NCI-H1694 (cell line): Measurements from ENCODE around the gene SULT1B1.
"Not testable (repeated sequence)": the region's sequence is repeated elsewhere in the genome, so short reads cannot be mapped to it uniquely, and the experiment has no call there.

Experiments used
- DNase-seq: peaks from one replicate; lab custom pipeline; 2025; lab: John Stamatoyannopoulos, UW

The SULT1B1 gene

GRCh38 chr4:69760455-69760854, at the start of gene SULT1B1:
TSS of gene SULT1B1 (minus strand) at chr4:69760620. CDS start at chr4:69755217, 5,403 bp downstream.
- no peak for DNase-seq

- DNase-seq: no peak
Measured at GRCh38 chr4:69800599-69800998, 40.2 kb upstream of the SULT1B1 start.

- no peak for DNase-seq
Measured at GRCh38 chr4:69799337-69799736, 38.9 kb upstream of the SULT1B1 start.

DNA sequence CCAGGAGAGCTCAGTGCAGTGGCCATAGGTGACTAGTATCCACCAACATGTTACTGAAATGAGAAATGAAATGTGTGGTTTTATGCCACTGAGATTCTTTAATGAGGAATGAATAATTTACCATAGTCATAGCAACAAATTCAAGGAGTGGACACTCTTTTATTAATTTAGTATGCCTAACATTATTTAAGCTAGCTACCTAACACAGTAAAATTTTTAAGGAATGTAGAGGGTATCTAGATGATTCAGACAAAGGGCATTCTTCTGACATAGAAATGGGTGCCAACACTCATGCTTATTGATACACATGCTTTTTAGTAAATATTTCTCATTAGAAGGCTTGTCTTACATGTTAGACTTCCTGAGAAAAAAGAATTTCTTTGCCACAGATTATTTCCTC, 33.3 kb upstream of the SULT1B1 start:
- DNase-seq: no peak

DNA sequence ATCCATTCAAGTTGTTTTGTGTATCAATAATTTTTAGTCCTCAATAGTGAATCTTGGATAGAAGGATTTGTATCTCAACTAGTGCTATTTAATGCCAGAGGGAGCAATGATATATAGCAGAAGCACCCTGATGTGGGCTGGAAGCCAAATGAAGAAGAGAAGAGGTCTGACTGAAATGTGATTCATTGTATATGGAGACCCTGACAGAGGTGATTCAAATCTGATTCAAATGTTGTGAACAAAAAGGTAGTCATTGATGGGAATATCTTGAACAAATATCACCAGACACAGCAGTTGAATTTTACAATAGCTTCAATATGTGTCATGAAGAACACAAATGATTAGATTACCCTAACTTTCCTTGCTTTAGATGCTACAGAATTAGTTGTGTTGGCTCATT, 27.5 kb upstream of the SULT1B1 start:
- DNase-seq: no peak

DNA sequence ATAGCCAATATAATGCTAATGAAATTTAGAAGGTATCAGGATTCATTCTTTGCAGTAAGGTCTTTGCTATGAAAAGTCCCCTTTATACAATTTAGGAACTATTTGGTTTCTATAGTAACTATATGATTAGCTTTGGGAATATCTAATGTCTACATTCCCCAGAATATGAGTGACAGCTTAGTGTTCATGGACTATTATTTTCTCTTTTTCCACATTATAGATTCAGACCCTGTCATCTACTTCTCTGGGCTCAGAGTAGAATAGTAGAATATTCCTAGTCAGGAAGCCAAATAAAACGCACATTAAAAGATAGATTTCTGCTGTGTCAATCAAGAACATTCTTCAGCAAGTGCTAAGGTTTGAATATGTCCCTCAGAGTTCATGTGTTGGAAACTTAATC, 26.1 kb upstream of the SULT1B1 start:
- DNase-seq: no peak

GRCh38 chr4:69785211-69785831, 24.9 kb upstream of the SULT1B1 start:
- DNase-seq: no peak

GRCh38 chr4:69782651-69783310, 22.4 kb upstream of the SULT1B1 start:
- DNase-seq: no peak

DNA sequence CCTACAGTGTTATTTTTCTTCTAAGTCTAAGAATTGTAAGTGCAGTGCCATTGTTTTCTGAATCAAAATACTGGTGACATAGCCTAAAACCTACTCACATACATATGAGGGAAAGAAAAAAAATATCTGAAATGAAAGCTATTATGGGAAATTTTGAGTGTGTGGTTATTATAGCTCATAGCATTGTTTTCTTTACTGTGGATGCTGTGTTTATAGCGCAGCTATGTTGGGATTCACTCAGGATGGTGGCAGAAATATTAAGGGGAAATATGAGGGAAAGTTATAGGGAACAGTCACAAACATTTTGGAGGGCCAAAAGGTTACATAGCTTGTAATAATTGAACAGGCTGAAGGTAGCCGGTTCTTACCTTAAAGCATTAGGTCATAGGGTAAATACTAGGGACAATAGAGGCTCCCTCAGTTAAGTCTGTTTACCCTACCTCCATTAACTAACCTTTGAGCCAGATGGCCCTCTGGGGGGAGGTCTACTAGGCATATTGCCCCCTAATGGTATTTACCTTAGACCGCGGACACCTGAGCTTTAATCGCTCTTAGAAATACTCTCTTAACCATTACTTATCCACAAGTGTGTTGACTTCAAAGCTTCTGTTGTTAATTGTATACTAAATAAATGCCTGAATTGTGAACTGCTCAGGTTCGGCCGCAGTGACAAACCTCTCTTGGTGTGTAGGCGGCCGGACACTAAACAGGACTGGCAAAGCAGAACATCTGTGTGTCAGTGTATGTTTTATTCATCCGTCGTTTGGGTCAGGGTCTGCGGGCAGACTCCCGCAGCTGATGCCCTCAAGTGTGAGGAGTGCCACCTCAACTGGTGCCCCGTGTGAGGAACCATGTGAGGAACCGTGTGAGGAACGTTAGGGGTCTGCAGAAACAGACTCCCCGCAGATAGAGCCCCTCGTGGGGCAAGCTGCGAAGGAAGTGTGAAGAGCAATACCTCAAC, 21.3 kb upstream of the SULT1B1 start:
- no peak for DNase-seq

GRCh38 chr4:69780141-69780540, 19.7 kb upstream of the SULT1B1 start:
- no peak for DNase-seq

GRCh38 chr4:69776696-69777095, 16.3 kb upstream of the SULT1B1 start:
- no peak for DNase-seq

GRCh38 chr4:69775321-69775867, 15.0 kb upstream of the SULT1B1 start:
- DNase-seq: no peak

DNA sequence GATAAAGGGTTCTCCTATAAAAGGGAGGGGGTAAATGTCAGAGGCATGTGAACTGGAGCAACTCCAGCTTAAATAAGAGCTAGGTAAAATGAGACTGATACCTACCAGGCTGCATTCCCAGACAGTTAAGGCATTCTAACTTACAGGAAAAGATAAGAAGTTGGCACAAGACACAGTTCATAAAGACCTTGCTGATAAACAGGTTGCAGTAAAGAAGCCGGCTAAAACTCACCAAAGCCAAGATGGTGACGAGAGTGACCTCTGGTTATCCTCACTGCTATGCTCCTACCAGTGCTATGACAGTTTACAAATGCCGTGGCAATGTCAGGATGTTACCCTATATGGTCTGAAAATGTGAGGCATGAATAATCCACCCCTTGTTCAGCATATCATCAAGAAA, 13.1 kb upstream of the SULT1B1 start:
- no peak for DNase-seq

GRCh38 chr4:69768554-69768953, 8.1 kb upstream of the SULT1B1 start:
- DNase-seq: not testable (repeated sequence)

GRCh38 chr4:69765751-69766150, 5.3 kb upstream of the SULT1B1 start:
- no peak for DNase-seq

GRCh38 chr4:69764311-69764710, 3.9 kb upstream of the SULT1B1 start:
- no peak for DNase-seq

- no peak for DNase-seq
Measured at GRCh38 chr4:69763233-69763632, 2.8 kb upstream of the SULT1B1 start.

- DNase-seq: no peak
Measured at GRCh38 chr4:69759189-69759604, 1.2 kb downstream of the SULT1B1 start.

- DNase-seq: no peak
Measured at GRCh38 chr4:69757464-69757863, 3.0 kb downstream of the SULT1B1 start.

- no peak for DNase-seq
Measured at GRCh38 chr4:69754926-69755580, 5.4 kb downstream of the SULT1B1 start.

DNA sequence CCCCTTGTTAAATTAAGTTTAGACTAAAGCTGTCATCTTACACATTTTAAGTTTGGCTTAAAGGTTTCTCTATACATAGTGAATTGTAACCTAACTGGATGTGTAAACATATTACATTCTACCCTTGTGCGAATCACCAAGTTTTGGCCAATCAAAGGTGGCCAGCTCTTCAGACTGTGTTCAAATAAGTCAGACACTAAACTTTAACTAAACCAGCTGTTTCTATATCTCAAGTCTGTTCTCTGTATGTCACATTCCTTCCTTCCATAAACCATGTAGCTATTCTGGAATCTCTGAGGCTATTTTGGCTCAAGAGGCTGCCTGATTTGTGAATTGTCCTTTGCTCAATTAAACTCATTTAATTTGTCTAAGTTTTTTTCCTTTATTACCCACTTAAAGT, 6.7 kb downstream of the SULT1B1 start:
- DNase-seq: no peak

DNA sequence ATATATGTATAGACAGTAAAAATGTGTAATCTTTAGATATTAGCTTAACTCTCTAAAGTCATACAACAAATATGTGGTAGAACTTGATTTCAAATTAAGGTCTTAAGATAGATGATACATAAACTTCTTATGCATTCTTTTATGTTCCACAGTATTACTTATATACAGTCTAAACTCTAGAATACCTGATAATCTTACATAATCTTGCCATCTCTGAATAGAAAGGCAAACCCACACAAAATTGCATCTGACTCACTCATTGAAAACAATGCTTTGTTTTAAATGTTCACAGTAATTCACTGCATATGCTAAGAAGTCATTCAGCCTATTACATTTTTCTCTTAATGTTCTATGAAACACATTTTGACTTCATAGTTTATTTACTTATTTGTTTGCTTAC, 10.1 kb downstream of the SULT1B1 start:
- no peak for DNase-seq
